DND-41 (cell line): Measurements from ENCODE around the gene CYP27A1.

Experiments
- CTCF ChIP-seq: IDR thresholded peaks from 2 replicates; pipeline ENCODE4 v1.5.1; 2012; ENCODE audit warnings: borderline replicate concordance, low read length, moderate library complexity, mild to moderate bottlenecking; ENCODE audit not compliant: poor library complexity, severe bottlenecking; ENCODE audit errors: extremely low read depth
- EZH2 ChIP-seq: IDR thresholded peaks from 3 replicates; pipeline ENCODE4 v1.6.1; 2012; ENCODE audit warnings: borderline replicate concordance, low read depth, mild to moderate bottlenecking, moderate library complexity, low read length, inconsistent platforms; ENCODE audit not compliant: severe bottlenecking

GRCh38 chr2:218810256-218810655, 28.3 kb downstream of the CYP27A1 start:
- no peak for TF ChIP-seq CTCF
- TF ChIP-seq EZH2, result no peak
